Measurements from ENCODE around the gene PACSIN2. TPM values are rescaled to one million over a fixed set of nuclear protein-coding genes. Genes with fewer than 3 reads are reported as not detected.
"Not testable (repeated sequence)": the region's sequence is repeated elsewhere in the genome, so short reads cannot be mapped to it uniquely, and the experiment has no call there.

Gene PACSIN2
- total RNA-seq, 3 donors from 2014 or later = 43.8 to 82.7 (median 72.4) TPM

- peak in 1 of 2 donors; percentile 66 for DNase-seq (ENCODE audit: low spot score in 2 of 2)
- intact Hi-C loops (cut with DNase I; ENCODE audit: low total_unique reads) = no loop called here
- TF ChIP-seq POLR2A (IDR thresholded peaks at IDR 0.05) (no peak), POLR2AphosphoS5 (IDR thresholded peaks at IDR 0.05) (peak in 1 of 3 donors; percentile 34)
- Histone ChIP-seq H3K9me3 (no peaks in the 10 kb centered on the region), H3K4me3 (no peak overlapping the region), H3K4me1 (peaks cover 25 to 43% of the 10 kb centered on the region in 2 donors), H3K27me3 (no peaks in the 10 kb centered on the region), H3K36me3 (no peaks in the 10 kb centered on the region), H3K27ac (peak overlapping the region; percentile 88 to 93)
Observed at GRCh38 chr22:42938449-42938848, 76.5 kb downstream of the PACSIN2 start.

- H3K4me1 ChIP-seq = peaks cover 26 to 43% of the 10 kb centered on the region in 2 donors
- no peaks in the 10 kb centered on the region for H3K27me3 ChIP-seq
- no peaks in the 10 kb centered on the region for H3K9me3 ChIP-seq
- peak overlapping the region; percentile 88 to 93 for H3K27ac ChIP-seq
- H3K4me3 ChIP-seq = peak overlapping the region in 1 of 3 donors; percentile 23
- H3K36me3 ChIP-seq = no peaks in the 10 kb centered on the region
- TF ChIP-seq POLR2AphosphoS5 (IDR thresholded peaks at IDR 0.05) (no peak), POLR2A (IDR thresholded peaks at IDR 0.05) (no peak), CTCF (IDR thresholded peaks at IDR 0.05) (no peak)
- intact Hi-C loops (cut with DNase I; ENCODE audit: low total_unique reads) = no loop called here
- peak; percentile 64 to 69 for DNase-seq (ENCODE audit: low spot score in 2 of 2)
Observed at GRCh38 chr22:42937164-42937843, 77.6 kb downstream of the PACSIN2 start.

- intact Hi-C loops (cut with DNase I; ENCODE audit: low total_unique reads) = not testable (repeated sequence)
- peaks cover 30 to 44% of the 10 kb centered on the region in 2 donors for H3K4me1 ChIP-seq
Observed at GRCh38 chr22:42936680-42937079, 78.3 kb downstream of the PACSIN2 start.

GRCh38 chr22:42934338-42934737, 80.6 kb downstream of the PACSIN2 start:
- H3K27ac ChIP-seq = peak overlapping the region; percentile 88 to 98
- H3K4me3 ChIP-seq = no peak overlapping the region
- H3K36me3 ChIP-seq = no peaks in the 10 kb centered on the region
- H3K9me3 ChIP-seq = no peaks in the 10 kb centered on the region
- intact Hi-C loops (cut with DNase I; ENCODE audit: low total_unique reads) = no loop called here
- no peaks in the 10 kb centered on the region for H3K27me3 ChIP-seq
- H3K4me1 ChIP-seq = peaks cover 34 to 59% of the 10 kb centered on the region in 2 donors
- no peak for DNase-seq (ENCODE audit: low spot score in 2 of 2)
- TF ChIP-seq POLR2A (IDR thresholded peaks at IDR 0.05) (no peak), CTCF (IDR thresholded peaks at IDR 0.05) (no peak), POLR2AphosphoS5 (IDR thresholded peaks at IDR 0.05) (no peak)

More at GRCh38 chr22:42936680-42937079, 78.3 kb downstream of the PACSIN2 start:
- H3K27ac ChIP-seq = peak overlapping the region; percentile 88 to 93
- H3K4me3 ChIP-seq; H3K27me3 ChIP-seq; DNase-seq (ENCODE audit: low spot score in 2 of 2); H3K9me3 ChIP-seq; H3K36me3 ChIP-seq: not testable (repeated sequence)

GRCh38 chr22:42933485-42934091, 81.4 kb downstream of the PACSIN2 start:
- no peak for DNase-seq (ENCODE audit: low spot score in 2 of 2)
- Histone ChIP-seq H3K36me3 (no peaks in the 10 kb centered on the region), H3K4me3 (peak overlapping the region in 1 of 3 donors; percentile 47), H3K4me1 (peaks cover 37 to 53% of the 10 kb centered on the region in 2 donors), H3K9me3 (no peaks in the 10 kb centered on the region), H3K27me3 (no peaks in the 10 kb centered on the region), H3K27ac (peak overlapping the region; percentile 88 to 98)
- peak; percentile 20 to 79 (median 45) for TF ChIP-seq POLR2AphosphoS5 (IDR thresholded peaks at IDR 0.05)
- TF ChIP-seq POLR2A (IDR thresholded peaks at IDR 0.05) = no peak
- TF ChIP-seq CTCF (IDR thresholded peaks at IDR 0.05) = peak in 1 of 3 donors; percentile 17
- intact Hi-C loops (cut with DNase I; ENCODE audit: low total_unique reads) = no loop called here

GRCh38 chr22:42932857-42933484, 82.0 kb downstream of the PACSIN2 start:
- TF ChIP-seq CTCF (IDR thresholded peaks at IDR 0.05) (no peak), POLR2A (IDR thresholded peaks at IDR 0.05) (no peak), POLR2AphosphoS5 (IDR thresholded peaks at IDR 0.05) (no peak)
- Histone ChIP-seq H3K36me3 (no peaks in the 10 kb centered on the region), H3K27me3 (no peaks in the 10 kb centered on the region), H3K9me3 (no peaks in the 10 kb centered on the region), H3K4me3 (peak overlapping the region in 1 of 3 donors; percentile 47), H3K4me1 (peaks cover 37 to 49% of the 10 kb centered on the region in 2 donors), H3K27ac (peak overlapping the region; percentile 88 to 98)
- DNase-seq (ENCODE audit: low spot score in 2 of 2) = no peak
- intact Hi-C loops (cut with DNase I; ENCODE audit: low total_unique reads) = no loop called here

All from breast epithelium (tissue), 4 donors.